ENCODE data around the gene RPP30. TPM values are rescaled to one million over a fixed set of nuclear protein-coding genes. Genes with fewer than 3 reads are reported as not detected.

The RPP30 gene
- total and polyA plus RNA-seq, 2 of the 13 experiments (the other 11 are each of a cell fraction or from before 2014, with no cell fraction given), result 27.1 to 65.0 TPM

- TF ChIP-seq ZKSCAN8 (CRISPR knock-in tag; IDR thresholded peaks at IDR 0.05; ENCODE audit: borderline replicate concordance), result no peak
- TF ChIP-seq HNF1B (CRISPR knock-in tag; IDR thresholded peaks at IDR 0.05), result no peak
- no peak for TF ChIP-seq DPF2 (CRISPR knock-in tag; IDR thresholded peaks at IDR 0.05; ENCODE audit: borderline replicate concordance, low read depth)
- peak; percentile 9; the same call in 1 of the 2 replicates for TF ChIP-seq MTF2 (CRISPR knock-in tag; IDR thresholded peaks at IDR 0.05; ENCODE audit: borderline replicate concordance)
- no peak for TF ChIP-seq XRCC5 (optimal IDR thresholded peaks at IDR 0.05; ENCODE audit: low read length)
- no peak for TF ChIP-seq SRSF4 (IDR thresholded peaks at IDR 0.05; ENCODE audit: low read depth, low read length, poor library complexity, severe bottlenecking)
- no peak for TF ChIP-seq SMYD3 (CRISPR knock-in tag; IDR thresholded peaks at IDR 0.05)
- TF ChIP-seq ZFX (CRISPR knock-in tag; IDR thresholded peaks at IDR 0.05; ENCODE audit: low read depth), result peak; percentile 22; the same call in 1 of the 2 replicates
- TF ChIP-seq POGK (CRISPR knock-in tag; conservative IDR thresholded peaks at IDR 0.05), result 0 out of 2 replicates have a peak, but pooled peaks have one; percentile 24
- TF ChIP-seq ZNF607 (CRISPR knock-in tag; IDR thresholded peaks at IDR 0.05; ENCODE audit: borderline replicate concordance), result 0 out of 2 replicates have a peak, but pooled peaks have one; percentile 25
- TF ChIP-seq UBTF (CRISPR knock-in tag; IDR thresholded peaks at IDR 0.05), result peak; percentile 95; the same call in 1 of the 2 replicates
- TF ChIP-seq ZNF772 (CRISPR knock-in tag; IDR thresholded peaks at IDR 0.05), result no peak
- TF ChIP-seq U2AF1 (optimal IDR thresholded peaks at IDR 0.05; ENCODE audit: low read depth, low read length), result no peak
- 0 out of 2 replicates have a peak, but pooled peaks have one; percentile 33 for TF ChIP-seq SP4 (CRISPR knock-in tag; IDR thresholded peaks at IDR 0.05)
- TF ChIP-seq HNRNPLL (IDR thresholded peaks at IDR 0.05; ENCODE audit: low read depth, low read length, poor library complexity, severe bottlenecking), result peak; percentile 97
- TF ChIP-seq ZBTB21 (CRISPR knock-in tag; IDR thresholded peaks at IDR 0.05), result no peak
- TF ChIP-seq SKI (IDR thresholded peaks at IDR 0.05; ENCODE audit: partially characterized antibody), result peak; percentile 80
- no peak for TF ChIP-seq ZNF576 (CRISPR knock-in tag; IDR thresholded peaks at IDR 0.05)
- peak; percentile 63; the same call in 1 of the 2 replicates for TF ChIP-seq HES4 (CRISPR knock-in tag; IDR thresholded peaks at IDR 0.05; ENCODE audit: borderline replicate concordance)
- peak; percentile 62; the same call in 1 of the 2 replicates for TF ChIP-seq ZNF563 (CRISPR knock-in tag; IDR thresholded peaks at IDR 0.05)
Measured at GRCh38 chr10:90857635-90858460, 13.9 kb upstream of the RPP30 start, which contains the start of gene HTR7 (continued).

Measured in HepG2 (cell line).